Ureter (tissue), 1 donor: ENCODE data around the gene SETD7. TPM values are rescaled to one million over a fixed set of nuclear protein-coding genes. Genes with fewer than 3 reads are reported as not detected.

Experiments used
- DNase-seq: peaks from one replicate; pipeline ENCODE4 v3.0.0-alpha.2; 2020; ENCODE audit warnings: low spot score
- total RNA-seq: library from RNA; stranded (reverse); gene quantifications from one replicate; pipeline ENCODE4 v1.2.4, GENCODE V29; 2023
- donor health status: DM: yes; HTN: yes; CAD: no.

SETD7 gene
- total RNA-seq, 1 donor from 2014 or later, result 34.9 TPM

GRCh38 chr4:139550724-139551429 is 5.1 kb downstream of the SETD7 start:
- no peak for DNase-seq

DNA sequence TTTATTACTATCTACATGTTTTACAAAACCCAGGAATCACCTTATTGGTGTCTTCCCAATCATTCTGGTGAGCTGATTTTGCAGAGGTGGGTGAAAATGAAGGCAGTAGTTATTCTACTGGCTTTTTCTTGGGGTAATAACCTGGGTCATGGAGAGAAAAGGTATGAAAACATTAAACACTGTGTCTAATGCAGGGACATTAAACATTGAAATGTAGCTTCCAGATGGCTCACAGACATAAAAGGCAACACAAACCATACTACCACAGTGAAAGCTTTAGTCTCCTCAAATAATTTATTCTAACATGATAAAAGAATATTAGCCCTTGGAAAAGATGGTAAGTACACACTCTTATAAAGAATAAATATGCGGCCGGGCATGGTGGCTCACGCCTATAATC is 8.0 kb downstream of the SETD7 start:
- DNase-seq, result no peak

- no peak for DNase-seq
These were observed 15.4 kb downstream of the SETD7 start for GRCh38 chr4:139540632-139541031.

DNA sequence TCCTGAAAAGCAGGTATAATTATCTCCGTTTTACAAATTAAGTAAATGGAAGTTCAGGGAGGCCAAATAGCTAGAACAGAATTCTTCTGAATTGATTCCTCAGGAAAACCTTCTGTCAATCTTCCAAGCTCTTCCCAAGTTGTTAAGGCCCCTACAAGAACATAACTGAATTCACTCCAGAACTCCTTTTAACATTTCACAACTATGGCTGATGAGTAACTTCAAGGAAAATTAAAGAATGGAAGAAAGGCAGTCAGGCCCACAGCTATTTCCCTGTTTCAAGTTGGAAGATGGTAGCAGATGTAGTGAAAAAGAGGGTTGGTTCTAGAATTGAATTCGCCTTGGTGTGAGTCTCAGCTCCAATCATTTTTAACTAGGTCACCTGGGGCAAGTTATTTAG is 15.9 kb downstream of the SETD7 start:
- no peak for DNase-seq

DNA sequence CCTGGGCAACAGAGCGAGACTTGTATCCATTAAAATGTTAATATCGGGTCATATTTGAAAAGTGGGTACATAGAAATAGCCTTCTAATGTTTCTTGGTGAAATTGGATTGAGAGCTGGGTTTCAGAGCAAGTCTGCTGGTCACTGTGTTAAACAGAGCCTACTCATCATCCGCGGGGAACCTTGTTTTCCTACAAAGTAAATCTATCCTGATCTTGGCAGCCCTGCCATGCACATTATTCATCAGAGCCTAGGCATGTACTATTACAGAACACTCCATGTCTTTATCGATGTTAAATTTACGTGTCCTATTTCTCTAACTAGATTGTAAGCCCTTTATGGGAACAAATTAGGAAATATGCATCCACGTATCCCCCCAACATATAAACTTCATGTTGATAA is 18.7 kb downstream of the SETD7 start:
- no peak for DNase-seq

- no peak for DNase-seq
These were observed 20.2 kb downstream of the SETD7 start for GRCh38 chr4:139535871-139536234.

DNA sequence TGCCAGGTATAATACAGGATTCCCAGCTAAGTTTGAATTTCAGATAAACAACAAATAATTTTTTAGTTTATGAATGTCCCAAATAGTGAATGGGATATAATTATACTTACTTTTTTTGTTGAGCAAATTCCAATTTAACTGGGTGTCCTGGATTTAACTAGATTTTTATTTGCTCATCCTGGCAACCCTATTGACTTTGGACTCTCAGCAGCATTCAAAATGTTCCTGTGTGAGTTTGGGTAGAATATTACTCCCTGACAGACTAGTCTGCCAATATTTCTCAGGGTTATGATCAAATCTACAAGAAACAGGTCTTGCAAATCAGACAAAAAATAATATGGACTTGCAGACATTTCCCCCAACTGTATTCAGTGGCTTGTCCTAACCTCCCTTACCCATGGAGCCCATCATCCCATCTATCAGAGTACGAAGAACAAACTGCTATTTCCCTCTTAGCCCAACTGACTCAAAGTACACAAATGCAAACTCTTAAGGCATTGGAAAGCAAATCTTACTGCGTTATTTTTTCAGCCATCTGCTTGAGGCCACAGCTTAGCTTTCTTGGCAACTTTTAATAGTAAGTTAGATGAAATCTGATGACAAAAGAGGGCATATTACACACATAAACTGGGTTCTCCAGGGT is 20.7 kb downstream of the SETD7 start:
- DNase-seq, result no peak

GRCh38 chr4:139534287-139534950 is 21.6 kb downstream of the SETD7 start:
- no peak for DNase-seq

DNA sequence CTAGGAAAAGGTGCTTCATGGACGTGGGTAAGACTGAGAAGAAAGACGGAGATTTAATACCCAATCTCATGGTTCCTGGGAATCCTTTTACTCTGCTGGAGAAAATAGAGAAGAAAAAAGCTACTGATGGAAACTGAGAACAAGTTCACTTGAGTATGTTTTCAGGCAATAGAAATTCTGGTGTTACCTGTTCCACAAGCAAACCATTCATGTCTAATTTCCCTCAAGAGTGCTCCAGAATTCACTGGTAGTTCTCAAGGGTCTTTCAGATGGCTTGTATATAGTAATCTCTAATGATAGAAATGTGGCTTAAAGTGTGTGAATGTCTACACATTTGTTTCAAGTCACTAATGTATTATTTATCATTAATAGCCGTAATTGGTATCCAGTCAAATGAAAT is 22.5 kb downstream of the SETD7 start:
- no peak for DNase-seq

DNA sequence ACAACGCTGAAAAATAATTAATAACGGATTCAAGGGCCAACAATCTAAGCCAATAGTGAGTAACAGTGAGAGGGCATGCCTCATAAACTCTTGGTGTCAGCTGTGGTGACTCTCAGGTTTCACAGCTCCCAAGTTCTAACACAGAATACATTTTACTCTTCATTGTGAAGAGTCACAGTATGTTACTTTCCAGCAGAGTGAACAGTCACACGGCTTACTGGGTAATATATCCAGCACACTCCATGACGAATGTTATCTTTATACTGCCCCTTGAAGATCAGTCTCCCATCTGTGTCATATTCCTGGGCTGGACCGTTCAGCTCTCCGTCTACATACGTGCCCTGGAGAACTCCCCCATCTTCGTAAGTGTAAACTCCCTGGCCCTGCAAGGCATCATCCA is 23.1 kb downstream of the SETD7 start:
- no peak for DNase-seq

- peak; percentile 71 for DNase-seq
These were observed 25.1 kb downstream of the SETD7 start for GRCh38 chr4:139530833-139531427.

DNA sequence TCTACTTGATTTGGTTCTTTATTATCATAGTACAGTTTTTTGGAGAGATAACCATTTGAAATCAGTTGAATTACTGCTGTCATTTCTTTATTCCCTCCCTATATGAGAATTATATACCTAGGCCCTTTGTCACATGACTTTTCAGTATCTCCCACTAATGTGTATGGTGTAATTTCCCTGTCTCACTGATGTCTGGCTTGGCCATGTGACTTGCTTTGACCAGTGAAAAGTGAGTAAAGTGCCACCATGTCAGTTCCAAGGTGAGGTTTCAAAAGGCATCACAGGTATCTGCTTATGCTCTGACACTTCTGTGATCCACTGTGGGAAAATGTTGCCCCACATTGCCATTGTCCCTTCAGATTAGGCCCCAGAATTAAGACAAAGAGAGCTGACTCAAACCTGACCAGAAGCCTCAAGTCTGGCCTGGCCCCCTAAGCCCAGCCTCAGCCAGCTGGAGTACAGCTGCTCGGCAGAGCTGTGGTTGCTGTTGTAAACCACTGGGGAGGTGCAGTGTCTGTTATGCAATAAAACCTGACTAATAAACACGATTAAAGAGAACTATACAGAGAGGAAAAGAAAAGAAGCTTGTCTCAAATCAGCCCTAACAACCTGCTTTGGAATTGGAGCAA is 27.5 kb downstream of the SETD7 start:
- DNase-seq, result no peak

- no peak for DNase-seq
These were observed 29.1 kb downstream of the SETD7 start for GRCh38 chr4:139526928-139527327.

DNA sequence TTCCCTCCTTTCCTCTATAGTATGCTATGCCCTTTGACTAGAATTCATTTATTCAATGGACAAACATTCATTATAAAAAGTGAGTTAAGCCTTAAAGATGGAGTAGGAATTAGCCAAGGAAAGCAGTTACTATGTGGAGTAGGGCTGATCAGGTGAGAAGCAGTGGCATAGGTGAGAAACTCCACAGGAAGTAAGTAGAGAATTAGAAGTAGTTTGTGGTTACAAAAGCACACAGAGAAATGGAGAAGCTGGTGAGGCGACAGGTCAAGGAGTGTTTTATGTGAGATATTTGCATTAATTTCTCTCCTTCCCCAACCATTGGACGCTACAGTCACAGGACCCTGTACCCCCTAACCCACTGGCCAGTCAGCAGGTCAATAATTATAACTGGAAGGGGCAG is 30.6 kb downstream of the SETD7 start:
- DNase-seq, result no peak

- no peak for DNase-seq
These were observed 31.9 kb downstream of the SETD7 start for GRCh38 chr4:139524062-139524631.

GRCh38 chr4:139523076-139523475 is 32.9 kb downstream of the SETD7 start:
- DNase-seq, result no peak

DNA sequence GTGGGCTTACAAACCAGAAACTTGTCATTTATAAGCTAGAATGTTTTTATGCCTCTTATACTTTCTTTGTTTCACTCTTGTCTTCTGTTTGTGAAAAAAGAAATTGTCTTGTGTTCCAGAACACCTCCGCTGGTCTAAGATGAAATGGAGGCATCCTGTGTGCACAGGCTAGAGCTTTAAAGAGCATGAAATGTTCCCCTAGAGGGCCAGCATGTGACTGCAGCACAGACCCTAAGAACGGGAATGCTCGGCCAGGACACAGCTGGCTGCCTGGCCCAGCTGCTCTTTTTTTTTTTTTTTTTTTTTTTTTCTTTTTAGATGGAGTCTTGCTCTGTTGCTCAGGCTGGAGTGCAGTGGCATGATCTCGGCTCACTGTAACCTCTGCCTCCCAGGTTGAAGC is 33.6 kb downstream of the SETD7 start:
- DNase-seq, result no peak

DNA sequence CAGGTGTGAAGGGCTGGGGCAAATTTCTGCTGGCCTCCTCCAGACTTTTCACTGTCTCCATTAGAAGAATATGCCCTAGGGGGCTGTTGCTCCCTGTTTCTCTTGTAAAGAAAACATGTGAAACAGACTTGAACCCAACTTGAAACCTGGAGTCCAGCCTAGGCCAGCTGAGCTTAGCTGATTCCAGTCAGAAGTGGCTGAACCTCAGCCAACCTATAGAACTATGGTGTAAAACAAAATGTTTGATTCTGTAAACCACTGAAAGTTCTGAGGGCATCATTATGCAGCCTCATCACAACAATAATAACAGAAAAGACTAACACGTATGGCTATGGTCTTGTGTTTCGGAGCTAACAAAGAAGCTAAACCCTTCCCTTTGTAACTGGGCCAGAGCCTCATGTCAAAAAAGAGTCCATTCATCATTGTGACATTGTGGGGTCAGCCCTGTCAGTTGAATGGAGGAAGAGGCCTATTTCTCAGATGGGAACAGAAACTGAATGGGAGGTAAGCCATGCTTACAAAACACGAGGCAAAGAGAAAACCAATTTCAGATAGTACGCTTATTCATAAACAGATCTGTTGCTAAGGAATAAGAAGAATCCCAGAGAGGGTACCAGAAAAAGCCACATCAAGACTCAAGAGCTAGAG is 34.1 kb downstream of the SETD7 start:
- DNase-seq, result no peak

- DNase-seq, result no peak
These were observed 40.5 kb downstream of the SETD7 start for GRCh38 chr4:139515531-139515958.

- DNase-seq, result no peak
These were observed 41.5 kb downstream of the SETD7 start for GRCh38 chr4:139514382-139515059.

- no peak for DNase-seq
These were observed 44.7 kb downstream of the SETD7 start for GRCh38 chr4:139511320-139511719.
